HPDE6-E6E7 (cell line): Measurements from ENCODE around the gene PEDS1.
"Not testable (repeated sequence)": the region's sequence is repeated elsewhere in the genome, so short reads cannot be mapped to it uniquely, and the experiment has no call there.

ENCODE experiments used
- DNase-seq: peaks from one replicate; pipeline ENCODE4 v3.0.0; 2011; ENCODE audit warnings: missing footprints; ENCODE audit errors: extremely low spot score

PEDS1 gene

DNA sequence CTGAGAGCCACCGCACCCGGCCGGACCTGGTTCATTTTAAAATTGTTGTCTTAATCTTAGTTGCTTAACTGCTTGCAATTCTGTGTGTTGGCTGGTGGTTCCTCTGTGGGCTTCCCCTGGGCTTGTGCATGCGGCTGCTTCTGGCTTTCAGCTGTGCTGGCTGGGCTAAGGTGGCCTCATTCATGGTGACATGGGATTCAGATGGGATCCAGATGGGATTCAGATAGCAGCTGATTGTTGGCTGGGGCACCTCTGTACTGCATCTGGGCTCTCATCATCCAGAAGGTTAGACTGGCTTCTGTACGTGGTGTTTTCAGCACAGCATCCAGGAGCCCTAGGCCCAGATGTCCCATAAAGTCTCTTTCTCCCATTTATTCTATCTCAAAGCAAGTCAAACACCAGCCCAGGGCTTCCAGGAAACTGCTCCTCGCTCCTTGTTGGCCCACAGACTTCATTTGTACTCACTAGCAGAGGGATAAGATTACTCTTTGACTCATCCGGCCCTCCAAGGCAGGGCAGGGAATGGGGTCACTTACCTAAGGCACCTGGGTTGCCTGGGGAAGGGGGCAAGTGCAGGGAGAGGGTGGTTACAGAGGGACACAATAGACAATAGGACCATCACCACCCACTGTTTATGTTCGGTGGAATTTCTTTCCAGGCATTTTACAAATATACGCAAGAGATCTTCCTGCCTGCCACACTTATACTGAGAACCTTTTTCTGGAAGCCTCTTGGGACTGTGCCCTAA lies 10.2 kb upstream of the PEDS1 start:
- DNase-seq = no peak

DNA sequence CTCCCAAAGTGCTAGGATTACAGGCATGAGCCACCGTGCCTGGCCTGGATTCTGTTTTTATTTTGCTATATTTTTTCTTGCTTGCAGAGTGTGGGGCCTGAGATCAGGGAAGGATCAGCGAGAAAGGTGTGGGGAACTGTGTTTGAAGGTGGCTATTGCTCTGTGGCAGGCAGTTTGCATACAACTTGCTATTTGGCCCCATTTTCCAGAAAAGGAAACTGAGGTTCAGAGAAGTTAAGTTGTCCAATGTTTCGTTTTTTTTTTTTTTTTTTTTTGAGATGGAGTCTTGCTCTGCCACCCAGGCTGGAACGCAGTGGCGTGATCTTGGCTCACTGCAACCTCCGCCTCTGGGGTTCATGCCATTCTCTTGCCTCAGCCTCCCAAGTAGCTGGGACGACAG lies 8.0 kb upstream of the PEDS1 start:
- DNase-seq = not testable (repeated sequence)

DNA sequence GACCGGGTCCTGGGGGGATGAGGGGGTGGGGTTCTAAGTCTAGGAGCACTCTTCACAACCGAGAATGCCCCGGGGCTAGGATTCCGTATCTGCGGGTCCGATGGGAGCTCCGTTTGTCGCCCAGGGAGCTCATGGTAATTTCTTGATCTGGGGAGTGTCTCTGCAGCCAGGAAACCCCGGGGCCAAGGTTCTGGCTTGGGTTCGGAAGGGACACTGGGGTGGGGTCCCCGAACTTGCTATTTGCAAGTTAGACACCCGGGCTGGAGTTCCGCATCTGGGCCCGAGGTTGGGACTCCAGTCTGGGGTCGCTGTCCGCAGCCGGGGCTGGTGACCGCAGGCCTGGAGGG lies 397 bp downstream of the PEDS1 start:
- no peak for DNase-seq

DNA sequence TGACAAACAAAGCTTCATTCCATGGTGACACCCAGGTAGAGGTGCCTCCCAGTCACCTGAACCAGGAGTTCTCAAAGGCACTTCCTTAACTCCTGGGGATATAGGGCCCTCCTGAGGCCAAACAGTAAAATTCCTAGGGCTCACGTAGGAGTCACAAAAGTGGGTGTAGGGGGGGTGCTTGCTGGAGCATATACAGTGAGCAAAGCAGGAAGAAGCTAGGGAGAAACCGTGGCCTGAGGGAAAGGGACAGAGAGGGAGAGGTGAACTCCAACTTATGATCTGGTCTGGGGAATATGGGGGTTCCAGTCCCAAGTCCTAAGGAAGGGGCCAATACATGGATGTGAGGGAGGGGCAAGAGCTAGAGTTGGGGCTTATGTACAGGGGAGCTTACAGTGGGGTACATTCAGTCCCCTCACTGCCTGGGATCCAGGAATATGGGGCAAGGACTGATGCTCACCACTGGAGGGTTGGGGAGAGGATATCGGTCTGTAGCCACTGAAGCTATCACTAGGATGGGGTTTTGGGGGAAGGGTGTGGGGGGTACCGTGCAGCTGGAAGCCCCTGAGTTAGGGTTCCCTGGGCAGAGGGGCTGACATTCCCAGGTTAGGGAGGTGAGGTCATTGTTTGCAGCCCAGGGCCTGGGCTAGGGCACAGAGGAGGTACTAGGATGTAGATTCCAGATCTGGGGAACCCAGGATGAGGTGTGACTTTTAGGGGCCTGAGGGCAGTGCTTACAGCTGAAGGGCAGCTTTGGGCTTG lies 950 bp downstream of the PEDS1 start:
- DNase-seq = peak; percentile 92

DNA sequence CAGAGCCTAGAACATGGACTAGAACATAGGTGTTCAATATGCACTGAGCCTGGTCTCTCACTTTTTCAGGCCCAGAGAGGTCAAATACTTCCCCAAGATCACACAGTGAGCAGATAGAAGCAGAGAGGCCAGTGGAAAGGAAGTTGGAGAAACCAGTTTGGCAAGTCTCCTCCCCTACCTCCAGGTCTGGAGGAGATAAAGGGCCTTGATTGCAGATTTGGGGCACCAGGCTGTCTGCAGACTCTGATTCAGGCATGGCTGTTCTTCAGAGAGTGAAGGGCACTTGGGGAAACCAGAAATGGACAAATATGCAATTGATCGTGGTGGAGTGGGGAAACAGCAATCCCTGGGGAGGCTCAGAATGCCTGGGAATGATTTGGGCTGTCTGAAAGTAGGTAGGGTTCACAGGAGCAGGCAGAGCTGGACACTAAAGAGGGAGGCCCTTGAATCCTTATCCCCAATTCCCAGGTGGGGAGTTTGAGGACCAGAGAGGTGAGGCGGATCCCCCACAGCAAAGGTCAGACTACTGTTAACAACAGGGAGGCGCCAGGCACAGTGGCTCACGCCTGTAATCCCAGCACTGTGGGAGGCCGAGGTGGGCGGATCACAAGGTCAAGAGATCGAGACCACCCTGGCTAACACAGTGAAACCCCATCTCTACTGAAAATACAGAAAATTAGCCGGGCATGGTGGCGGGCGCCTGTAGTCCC lies 2.3 kb downstream of the PEDS1 start:
- DNase-seq = no peak

DNA sequence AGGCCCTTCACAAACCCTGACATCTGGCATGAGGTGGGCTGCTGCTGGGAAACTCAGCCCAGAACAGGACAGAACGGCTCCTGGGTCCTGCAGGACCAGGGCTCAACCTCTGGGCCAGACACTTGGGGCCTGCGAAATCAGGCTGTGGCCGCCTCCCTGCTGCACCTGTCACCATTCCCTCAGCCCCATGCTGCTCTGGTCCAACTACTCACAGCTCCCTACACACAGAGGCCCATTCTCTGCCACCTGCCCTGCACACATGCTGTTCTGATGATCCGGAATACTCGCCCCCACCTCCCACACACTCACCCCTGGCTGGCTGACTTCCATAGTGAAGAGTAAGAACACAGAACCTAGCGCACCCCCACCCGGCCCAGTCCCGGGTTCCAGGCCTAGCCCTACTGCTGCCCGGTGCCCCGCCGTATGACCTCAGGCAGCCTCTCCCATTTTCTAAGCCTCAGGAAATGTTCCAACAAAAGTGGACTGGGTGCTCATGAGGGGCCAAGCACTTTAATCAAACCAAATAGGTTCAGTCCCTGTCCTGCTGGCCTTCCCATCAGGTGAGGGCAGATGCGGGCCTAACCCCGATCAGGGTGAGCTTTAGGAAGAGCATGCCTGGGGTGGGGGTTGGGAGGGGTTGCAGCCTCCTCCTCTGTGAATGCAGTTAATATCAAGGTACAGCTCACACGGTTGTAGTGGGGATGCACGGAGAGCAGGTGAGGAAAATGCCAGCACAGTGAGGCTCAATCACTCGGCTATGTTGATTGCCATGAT lies 3.9 kb downstream of the PEDS1 start:
- no peak for DNase-seq

DNA sequence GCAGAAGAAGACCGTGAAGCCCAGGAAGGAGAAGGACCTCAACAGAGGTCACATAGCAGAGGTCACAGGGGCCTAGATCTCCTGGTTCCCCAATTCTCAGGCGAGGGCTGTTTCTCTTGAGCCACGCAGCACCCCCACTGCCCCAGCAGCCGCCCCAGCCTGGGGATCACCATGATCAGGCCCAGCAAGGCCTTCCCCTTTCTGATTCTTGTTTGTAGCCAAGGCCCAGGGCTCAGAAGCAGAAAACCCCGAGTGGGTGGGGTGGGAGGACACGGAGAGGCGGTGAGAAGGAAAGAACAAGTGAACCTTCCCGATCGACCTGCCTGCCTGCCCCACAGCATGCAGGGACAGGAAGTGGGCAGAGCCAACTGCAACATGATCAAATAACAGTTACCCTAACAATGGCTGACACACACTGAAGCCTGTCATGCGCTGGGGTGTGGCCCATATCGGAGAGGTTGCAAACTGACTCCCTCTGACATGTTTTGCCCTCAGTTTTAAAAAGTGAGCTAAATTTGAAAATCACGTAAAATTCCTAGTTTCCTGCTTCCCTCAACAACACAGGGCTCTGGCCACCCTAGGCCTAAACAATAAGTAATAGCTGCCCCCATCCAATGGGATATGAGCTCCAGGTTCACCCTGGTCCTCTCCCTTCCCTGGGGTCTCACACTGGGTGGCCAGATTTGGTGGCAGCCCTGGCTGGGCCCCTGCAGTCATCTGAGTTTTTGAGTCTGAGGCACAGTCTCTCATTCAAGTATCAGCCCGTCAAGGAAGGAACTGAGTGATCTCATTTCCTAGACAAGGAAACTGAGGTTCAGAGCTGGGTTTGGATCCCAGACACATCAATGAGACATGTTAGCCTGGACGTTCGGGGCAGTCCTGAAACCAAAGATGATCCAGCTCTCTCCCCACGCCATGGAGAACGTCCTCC lies 6.5 kb downstream of the PEDS1 start:
- peak; percentile 95 for DNase-seq

DNA sequence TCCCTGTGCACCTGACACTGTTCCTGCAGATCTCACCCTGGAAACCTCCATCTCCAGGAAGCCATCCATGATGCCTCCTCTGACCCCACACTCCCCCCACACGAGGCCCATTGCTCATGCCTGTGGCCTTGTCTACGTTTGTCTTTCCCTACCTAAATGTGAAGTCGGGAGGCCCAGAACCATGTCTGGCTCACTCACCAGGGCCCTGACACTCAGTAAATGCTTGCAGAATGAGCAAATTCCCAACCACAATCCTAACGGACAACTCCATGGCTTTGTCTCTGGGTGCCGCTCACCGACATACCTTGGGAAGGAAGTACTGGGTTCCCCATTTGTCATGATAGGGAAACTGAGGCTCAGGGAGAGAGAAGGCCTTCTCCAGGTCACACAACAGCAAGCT lies 7.3 kb downstream of the PEDS1 start:
- no peak for DNase-seq

DNA sequence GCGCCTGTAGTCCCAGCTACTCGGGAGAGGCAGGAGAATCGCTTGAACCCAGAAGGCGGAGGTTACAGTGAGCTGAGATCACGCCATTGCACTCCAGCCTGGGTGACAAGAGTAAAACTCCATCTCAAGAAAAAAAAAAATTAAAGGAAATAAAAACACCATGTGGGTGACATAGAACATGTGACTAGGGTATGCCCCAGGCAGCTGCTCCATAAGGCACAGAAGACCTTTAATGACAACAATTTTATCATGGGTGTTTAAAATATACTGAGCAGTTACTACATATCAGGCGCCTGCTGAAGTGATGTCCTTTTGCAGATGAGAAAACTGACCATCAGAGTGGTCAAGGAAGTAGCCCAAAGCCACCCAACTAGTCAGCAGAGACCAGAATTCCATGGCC lies 8.0 kb downstream of the PEDS1 start:
- DNase-seq = no peak

DNA sequence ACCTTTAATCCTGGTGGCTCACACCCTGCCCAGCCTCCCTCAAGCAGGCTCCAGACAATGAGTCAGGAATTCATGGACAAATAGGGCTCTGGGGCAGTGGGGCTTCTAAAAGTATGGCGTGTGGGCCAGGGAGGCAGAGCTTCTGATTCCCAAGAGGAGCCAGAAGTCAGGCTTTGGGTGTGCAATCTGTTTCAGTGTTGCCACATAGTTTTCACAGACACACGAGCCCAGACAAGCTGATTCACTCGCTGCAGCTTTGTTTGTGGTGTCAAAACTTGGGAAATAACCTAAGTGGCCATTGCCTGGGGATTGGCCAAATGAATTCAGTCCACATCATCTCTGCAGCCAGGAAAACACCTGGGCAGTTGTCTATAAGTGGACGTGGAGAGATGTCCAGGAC lies 9.2 kb downstream of the PEDS1 start:
- peak; percentile 94 for DNase-seq

DNA sequence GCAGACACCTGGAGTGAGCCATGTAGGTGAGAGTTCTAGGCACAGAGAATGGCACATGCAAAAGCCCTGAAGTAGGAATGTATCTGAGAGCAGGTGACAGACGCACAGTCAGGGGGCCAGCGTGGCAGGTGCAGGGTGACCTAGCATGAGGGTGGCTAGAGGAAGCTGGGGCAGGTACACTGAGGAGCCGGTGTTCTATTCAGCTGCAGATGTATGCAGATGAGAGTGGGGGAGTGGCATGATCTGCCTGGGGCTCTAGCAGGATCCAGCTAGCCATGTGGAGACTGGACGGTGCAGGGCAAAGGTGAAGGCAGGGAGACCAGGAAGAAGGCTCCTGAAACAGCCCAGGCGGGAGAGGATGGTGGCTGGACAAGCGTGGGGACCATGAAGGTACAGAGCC lies 10.7 kb downstream of the PEDS1 start:
- no peak for DNase-seq

DNA sequence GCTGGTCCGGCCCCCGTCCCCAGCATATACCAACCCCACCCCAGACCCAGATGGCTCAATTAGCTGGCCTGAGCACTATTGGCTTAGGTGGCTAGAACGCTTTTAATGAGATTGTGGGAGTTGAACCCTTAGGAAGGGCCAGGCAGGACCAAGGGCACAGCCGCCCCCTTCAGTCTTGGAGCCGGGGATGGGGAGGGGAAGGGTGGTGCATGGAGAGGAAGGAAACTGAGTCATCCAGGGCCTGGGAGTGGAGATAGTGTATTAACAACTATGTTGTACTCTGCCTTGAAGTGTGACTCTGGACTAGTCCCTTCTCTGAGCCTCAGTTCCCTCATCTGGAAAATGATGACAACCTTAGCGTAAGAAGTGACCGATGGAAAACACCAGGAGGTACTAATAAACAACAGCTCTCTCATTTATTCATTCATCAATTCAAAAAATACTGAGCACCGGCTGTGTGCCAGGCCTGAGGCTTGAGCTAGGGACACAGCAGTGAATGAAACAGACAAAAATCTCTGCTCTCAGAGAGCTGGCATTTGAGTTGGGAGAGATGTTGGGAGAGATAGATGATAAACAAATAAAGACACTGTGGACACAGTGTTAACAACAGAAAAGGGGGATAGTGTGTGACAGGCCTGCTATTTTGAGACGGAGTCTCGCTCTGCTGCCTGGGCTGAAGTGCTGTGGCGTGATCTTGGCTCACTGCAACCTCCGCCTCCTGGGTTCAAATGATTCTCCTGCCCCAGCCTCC lies 11.5 kb downstream of the PEDS1 start:
- no peak for DNase-seq

DNA sequence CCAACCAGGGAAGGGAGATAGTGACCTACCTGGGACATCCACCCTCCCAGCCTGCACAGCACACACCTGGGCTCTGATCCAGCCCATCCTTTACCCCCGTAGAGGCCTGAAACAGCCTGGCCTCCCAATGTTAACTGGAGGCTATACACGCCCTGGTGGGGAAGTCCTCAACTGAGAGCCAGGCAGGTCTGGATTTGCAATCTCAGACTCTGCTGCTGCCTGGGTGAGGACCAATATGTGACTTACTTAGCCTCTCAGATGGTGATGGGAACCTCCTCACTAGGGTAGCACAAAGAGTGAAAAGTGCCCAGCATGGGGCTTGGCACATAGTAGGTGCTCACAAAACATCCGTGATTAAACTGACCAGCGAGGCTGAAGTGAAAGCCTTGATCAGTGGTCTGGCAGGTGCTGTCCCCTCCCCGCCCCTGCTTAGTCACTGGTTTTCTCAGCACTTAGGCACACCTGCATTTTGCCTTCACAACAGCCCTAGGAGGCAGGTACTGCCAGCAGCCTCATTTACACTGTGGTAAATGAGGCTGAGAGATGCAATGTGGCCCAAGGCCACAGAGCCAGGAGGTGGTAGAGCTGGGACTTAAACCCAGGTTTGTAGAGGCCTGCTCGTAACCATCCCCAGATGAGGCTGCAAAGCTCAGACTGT lies 12.4 kb downstream of the PEDS1 start:
- no peak for DNase-seq

DNA sequence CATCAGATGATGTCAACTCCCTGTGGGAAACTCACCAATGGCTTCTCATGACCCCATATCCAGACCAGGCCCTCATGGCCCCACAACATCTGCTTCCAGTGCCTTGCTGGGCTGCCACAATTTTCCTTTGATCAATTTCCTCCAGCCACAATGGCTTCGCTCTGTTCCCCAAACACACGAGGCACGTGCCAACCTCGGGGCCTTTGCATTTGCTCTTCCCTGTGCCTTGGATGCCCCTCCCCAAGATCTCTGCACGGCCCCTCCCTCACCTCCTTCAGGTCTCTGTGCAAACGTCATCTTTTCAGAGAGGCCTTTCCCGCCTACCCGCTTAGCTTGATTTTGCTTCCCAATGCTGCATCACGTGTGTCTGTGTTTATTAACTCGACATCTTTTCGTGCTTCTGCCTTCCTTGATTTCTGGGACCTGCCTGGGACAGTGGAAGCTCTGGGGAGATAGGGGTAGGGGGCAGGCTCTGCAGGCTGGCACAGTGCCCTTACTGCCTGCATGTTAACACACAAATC lies 13.1 kb downstream of the PEDS1 start:
- DNase-seq = no peak

DNA sequence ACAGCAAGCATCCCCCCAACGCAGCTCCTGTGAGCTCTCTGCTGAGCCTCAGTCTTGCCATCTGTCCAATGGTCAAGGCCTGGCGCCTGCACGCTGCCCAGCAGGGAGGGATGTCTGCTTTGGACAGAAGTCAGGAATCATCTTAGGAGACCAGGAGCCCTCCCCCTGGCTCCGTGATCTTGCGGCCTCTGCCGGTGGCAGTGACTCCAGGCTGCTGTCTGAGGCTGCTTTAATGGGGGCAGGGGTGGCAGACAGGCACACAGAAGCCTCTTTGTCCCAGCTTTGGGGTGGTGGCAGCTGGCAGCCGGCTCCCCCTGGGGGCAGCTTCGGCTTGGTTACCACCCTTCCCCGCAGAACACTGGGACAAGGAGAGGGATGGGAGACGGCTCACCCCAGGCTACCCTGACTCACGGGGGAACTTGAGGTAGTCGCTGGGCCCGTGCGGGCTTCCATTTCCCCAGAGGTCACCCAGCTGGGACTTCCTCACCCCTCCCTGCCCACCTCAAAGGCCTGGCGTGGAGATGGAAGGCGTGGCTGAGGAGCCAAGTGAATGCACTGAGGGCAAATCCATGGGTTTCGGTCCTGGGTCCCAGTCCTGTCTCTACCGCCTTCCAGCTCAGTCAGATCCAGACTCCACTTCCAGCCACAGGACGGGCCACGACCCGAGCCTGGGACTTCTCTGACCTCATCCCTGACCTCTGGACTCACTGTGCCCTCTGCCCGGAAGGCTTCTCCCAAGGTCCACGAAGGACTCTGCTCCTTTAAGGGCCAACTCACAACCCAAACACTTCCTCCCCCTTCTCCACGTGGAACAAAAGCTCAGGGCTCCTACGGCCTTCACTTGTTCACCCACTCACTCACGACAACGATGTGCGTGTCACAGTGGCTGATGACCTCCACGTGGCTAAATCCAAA lies 14.8 kb downstream of the PEDS1 start:
- DNase-seq = no peak

DNA sequence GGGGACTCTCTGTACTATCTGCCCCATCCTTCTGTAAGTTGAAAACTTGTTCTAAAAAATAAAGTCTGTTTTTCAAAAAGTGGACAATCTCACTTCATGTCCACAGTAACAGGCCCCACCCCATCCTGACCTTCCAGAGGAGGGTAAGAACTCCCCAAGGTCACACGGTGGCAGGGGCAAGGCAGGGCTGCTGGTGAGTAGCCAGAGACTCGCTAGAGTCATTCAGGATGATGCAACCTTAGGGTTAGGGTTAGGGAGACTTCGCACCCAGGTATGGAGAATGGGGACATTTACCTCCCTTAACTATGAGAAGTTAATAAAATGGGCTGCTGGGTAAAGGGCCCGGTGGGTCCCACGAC lies 15.4 kb downstream of the PEDS1 start:
- no peak for DNase-seq

DNA sequence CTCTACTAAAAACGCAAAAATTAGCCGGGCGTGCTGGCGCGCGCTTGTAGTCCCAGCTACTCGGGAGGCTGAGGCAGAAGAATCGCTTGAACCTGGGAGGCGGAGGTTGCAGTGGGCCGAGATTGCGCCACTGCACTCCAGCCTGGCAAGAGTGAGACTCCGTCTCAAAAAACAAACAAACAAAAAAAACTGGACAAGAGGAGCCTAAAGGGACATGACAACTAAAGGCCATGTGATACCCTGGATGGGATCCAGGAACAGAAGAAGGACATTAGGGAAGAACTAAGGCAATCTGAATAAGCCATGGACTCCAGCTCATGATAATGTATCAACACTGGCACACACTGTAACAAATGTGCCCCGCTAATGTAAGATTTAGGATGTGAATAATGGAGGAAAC lies 15.8 kb downstream of the PEDS1 start:
- DNase-seq = not testable (repeated sequence)

DNA sequence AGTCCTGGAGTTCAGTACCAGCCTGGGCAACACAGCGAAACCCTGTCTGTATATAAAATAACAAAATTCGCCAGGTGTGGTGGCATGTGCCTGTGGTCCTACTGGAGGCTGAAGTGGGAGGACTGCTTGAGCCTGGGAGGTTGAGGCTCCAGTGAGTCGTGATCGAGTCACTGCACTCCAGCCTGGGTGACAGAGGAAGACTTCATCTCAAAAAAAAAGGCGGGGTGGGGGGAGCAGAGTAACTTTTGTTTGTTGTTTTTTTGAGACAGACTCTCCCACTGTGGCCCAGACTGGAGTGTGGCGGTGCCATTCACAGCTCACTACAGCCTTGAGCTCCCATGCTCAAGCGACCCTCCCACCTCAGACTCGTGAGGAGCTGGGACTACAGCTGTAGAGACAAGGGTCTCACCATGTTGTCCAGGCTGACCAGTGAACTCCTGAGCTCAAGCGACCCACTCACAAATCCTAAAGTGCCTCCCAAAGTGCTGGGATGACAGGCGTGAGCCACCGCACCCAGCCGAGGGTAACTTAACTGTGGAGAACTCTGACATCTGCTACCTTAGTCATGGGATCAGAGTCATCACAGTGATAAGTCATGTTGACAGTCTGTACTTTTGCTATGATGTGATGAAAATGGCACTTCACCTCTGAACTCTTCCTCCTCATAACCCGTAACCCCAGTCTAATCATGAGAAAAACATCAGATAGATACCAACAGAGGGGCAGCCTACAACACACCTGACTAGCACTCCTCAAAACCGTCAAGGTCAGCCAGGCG lies 16.5 kb downstream of the PEDS1 start:
- no peak for DNase-seq
